ENCODE results near the gene RFX3.

Gene RFX3

DNA sequence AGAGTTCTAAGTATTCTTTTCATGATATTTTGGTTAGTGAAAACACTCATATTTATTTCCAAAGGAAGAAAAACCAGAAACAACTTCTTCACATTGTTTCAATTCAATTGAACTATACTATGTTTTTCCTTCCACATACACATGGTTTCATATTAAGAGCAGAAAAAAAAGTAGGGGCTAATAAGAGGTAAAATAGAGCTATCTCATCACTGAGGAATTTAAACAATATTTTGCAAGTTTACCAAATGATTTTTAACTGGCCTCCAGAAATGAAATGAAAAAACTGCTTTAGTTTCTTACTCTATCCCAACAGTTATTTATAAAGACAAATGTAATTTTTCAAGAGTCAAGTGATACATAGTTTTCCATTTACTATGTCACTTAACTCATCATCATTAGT, 233.5 kb downstream of the RFX3 start:
- Histone ChIP-seq H3K36me3 (ENCODE audit: insufficient read depth, low read length) (no peaks in the 10 kb centered on the region), H3K27me3 (ENCODE audit: control insufficient read depth, insufficient read depth, low read length) (no peaks in the 10 kb centered on the region), H3K4me3 (ENCODE audit: low read length) (no peak overlapping the region), H3K4me1 (ENCODE audit: control insufficient read depth, insufficient read depth, low read length) (no peaks in the 10 kb centered on the region), H3K9ac (ENCODE audit: low read depth, low read length) (no peak overlapping the region), H3K4me2 (ENCODE audit: low read length) (no peak overlapping the region), H3K9me3 (replicated peaks; ENCODE audit: low read length) (peaks cover 3% of the 10 kb centered on the region)

DNA sequence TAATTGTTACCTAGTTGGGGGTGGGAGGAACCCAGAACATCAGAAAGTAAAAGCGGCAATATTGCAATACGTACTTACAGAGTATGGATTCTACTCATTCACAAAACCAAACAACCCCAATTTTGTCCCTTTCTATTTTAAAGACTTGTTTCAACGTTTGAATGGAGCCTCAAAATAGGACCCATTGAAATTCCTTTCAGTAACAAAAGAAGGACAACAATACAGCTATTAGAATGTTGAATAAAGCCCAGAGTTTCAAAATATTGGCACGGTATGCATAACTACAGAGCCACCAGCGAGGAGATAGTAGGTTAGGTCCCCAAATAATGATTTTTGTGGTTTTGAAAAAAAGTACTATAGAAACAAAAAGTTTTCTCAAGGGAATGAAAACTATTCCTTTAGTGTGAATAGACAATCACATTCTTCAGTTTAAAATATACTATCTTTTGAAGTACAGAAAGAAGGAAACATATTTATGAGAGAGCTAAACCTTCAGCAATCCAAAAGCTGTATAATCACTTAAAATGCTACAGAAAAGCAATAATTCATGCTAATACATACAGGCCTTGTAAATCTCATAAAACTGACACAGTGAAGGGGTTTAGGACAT, 235.5 kb downstream of the RFX3 start:
- no peak overlapping the region for H3K9ac ChIP-seq (ENCODE audit: low read depth, low read length)
- no peak overlapping the region for H3K4me2 ChIP-seq (ENCODE audit: low read length)
- no peaks in the 10 kb centered on the region for H3K36me3 ChIP-seq (ENCODE audit: insufficient read depth, low read length)
- H3K4me3 ChIP-seq (ENCODE audit: low read length): no peak overlapping the region
- peaks cover 3% of the 10 kb centered on the region for H3K9me3 ChIP-seq (replicated peaks; ENCODE audit: low read length)
- no peaks in the 10 kb centered on the region for H3K27me3 ChIP-seq (ENCODE audit: control insufficient read depth, insufficient read depth, low read length)
- no peaks in the 10 kb centered on the region for H3K4me1 ChIP-seq (ENCODE audit: control insufficient read depth, insufficient read depth, low read length)

DNA sequence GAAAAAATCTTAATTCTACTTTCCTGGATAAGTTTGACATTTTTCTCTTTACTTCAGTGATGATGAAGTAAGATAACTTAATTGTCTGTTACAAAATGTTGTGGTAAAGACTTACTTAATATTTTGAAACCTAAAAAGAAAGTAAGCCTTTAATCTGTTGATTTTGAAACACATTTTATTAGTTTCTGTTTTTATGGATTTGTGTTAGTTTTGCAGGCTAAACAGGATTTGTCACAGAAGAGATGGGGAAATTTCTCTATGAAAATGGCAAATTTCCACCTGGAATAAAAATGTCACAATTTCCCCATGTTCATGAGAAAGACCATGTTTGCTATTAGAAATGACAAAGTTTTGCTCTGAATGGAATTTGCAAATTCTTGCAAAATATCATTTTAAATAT, 237.1 kb downstream of the RFX3 start:
- Histone ChIP-seq H3K9ac (ENCODE audit: low read depth, low read length) (no peak overlapping the region), H3K27me3 (ENCODE audit: control insufficient read depth, insufficient read depth, low read length) (no peaks in the 10 kb centered on the region), H3K4me2 (ENCODE audit: low read length) (no peak overlapping the region), H3K36me3 (ENCODE audit: insufficient read depth, low read length) (no peaks in the 10 kb centered on the region), H3K9me3 (replicated peaks; ENCODE audit: low read length) (peaks cover 3% of the 10 kb centered on the region), H3K4me1 (ENCODE audit: control insufficient read depth, insufficient read depth, low read length) (no peaks in the 10 kb centered on the region), H3K4me3 (ENCODE audit: low read length) (no peak overlapping the region)

DNA sequence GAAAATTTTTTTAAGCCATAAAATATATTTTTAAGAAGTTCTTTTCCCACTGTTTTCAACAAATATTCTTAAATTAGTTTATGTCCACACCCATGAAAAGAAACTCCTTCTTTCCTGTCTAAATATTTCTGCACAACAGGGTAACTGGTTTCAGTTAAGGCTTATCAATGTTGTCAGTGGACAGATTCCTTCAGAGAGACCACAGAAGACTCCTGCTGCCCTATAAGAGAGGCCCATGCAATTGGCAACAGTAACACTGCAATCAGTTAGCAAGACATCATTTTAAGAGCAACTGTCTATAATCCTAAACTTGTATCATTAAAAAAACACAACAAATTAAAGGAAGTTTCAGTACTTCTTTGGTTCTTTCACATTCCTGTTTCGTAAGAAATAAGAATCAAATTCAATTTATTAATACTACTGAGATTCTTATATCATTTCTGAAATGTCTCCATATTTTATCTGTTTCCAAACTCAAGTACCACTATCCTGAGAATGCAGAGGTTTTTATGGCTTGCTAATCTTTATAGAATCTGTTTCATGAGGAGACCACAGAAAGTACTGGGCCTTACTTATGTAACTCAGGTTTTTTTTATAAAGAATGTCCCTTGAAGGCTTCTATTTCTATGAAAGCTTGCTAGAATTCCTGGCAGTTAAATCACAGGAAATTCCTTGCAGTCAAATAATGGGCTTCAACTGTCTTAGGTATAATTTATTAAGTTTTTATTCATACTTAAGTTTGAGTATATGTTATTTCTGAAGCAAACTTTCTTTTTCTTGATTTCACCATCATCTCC, 240.2 kb downstream of the RFX3 start:
- Histone ChIP-seq H3K4me2 (ENCODE audit: low read length) (no peak overlapping the region), H3K9ac (ENCODE audit: low read depth, low read length) (no peak overlapping the region), H3K9me3 (replicated peaks; ENCODE audit: low read length) (peaks cover 3% of the 10 kb centered on the region), H3K36me3 (ENCODE audit: insufficient read depth, low read length) (no peaks in the 10 kb centered on the region), H3K27me3 (ENCODE audit: control insufficient read depth, insufficient read depth, low read length) (no peaks in the 10 kb centered on the region), H3K4me3 (ENCODE audit: low read length) (no peak overlapping the region), H3K4me1 (ENCODE audit: control insufficient read depth, insufficient read depth, low read length) (no peaks in the 10 kb centered on the region)

DNA sequence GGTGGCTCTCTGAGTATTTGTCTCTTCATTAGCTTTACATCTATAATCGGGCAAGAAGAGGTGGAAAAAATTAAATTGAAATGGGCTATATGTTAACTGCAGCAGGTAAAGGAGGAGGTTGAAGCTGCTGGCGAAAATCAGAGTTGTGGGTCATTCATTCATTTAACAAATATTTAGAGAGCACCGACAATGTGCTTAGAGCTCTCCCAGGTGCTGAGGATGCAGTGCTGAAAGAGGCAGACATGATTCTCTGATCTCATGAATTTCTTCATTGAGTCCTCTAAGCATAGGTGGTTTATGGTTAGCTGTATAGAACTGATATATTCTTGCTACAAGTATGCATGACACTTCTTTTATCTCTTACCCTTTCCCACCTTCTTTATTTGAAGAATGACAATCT, 243.4 kb downstream of the RFX3 start:
- H3K4me3 ChIP-seq (ENCODE audit: low read length): no peak overlapping the region
- no peak overlapping the region for H3K4me2 ChIP-seq (ENCODE audit: low read length)
- no peak overlapping the region for H3K9ac ChIP-seq (ENCODE audit: low read depth, low read length)
- no peaks in the 10 kb centered on the region for H3K27me3 ChIP-seq (ENCODE audit: control insufficient read depth, insufficient read depth, low read length)
- no peaks in the 10 kb centered on the region for H3K36me3 ChIP-seq (ENCODE audit: insufficient read depth, low read length)
- H3K4me1 ChIP-seq (ENCODE audit: control insufficient read depth, insufficient read depth, low read length): no peaks in the 10 kb centered on the region
- no peaks in the 10 kb centered on the region for H3K9me3 ChIP-seq (replicated peaks; ENCODE audit: low read length)

DNA sequence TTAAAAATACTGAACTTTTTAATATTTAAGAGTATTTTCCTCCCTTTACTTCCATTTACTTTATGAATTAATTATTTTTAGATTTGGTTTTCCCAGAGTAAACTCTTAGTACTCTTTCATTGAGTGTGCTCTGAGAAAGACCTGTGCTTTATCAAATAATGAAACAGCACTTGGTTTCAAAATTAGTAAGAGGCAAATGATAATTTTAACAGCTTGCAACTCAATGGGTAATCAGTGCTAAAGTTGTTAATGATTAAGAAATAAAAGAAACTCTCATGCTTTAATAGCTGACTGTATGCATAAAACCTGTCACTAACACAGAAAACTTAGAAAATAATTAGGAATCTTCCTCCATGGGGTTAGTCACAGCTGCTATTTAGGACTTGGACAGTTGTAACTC, 244.4 kb downstream of the RFX3 start:
- H3K4me3 ChIP-seq (ENCODE audit: low read length): no peak overlapping the region
- H3K27me3 ChIP-seq (ENCODE audit: control insufficient read depth, insufficient read depth, low read length): no peaks in the 10 kb centered on the region
- H3K9ac ChIP-seq (ENCODE audit: low read depth, low read length): no peak overlapping the region
- H3K4me2 ChIP-seq (ENCODE audit: low read length): no peak overlapping the region
- H3K4me1 ChIP-seq (ENCODE audit: control insufficient read depth, insufficient read depth, low read length): no peaks in the 10 kb centered on the region
- no peaks in the 10 kb centered on the region for H3K36me3 ChIP-seq (ENCODE audit: insufficient read depth, low read length)
- no peaks in the 10 kb centered on the region for H3K9me3 ChIP-seq (replicated peaks; ENCODE audit: low read length)

DNA sequence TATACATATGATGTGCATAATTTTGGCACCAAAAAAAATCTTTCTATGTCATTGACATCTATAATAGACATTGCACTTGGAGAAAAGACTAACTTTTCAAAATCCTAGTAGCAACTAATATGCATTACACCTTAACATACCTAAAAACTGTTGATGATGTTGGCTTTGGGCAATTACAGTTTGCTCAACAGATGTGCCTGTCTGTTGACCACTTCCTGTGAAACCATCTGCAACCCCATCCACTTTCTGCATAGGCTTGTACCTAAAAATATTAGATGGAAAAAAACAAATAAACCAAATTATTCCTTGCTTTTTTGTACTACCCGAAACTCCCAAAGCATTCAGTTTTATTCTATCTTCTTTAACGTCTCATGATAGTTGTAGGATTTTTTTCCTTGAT, 248.6 kb downstream of the RFX3 start:
- H3K27me3 ChIP-seq (ENCODE audit: control insufficient read depth, insufficient read depth, low read length): no peaks in the 10 kb centered on the region
- no peak overlapping the region for H3K4me2 ChIP-seq (ENCODE audit: low read length)
- H3K36me3 ChIP-seq (ENCODE audit: insufficient read depth, low read length): no peaks in the 10 kb centered on the region
- no peak overlapping the region for H3K4me3 ChIP-seq (ENCODE audit: low read length)
- H3K9ac ChIP-seq (ENCODE audit: low read depth, low read length): no peak overlapping the region
- no peaks in the 10 kb centered on the region for H3K9me3 ChIP-seq (replicated peaks; ENCODE audit: low read length)
- no peaks in the 10 kb centered on the region for H3K4me1 ChIP-seq (ENCODE audit: control insufficient read depth, insufficient read depth, low read length)

DNA sequence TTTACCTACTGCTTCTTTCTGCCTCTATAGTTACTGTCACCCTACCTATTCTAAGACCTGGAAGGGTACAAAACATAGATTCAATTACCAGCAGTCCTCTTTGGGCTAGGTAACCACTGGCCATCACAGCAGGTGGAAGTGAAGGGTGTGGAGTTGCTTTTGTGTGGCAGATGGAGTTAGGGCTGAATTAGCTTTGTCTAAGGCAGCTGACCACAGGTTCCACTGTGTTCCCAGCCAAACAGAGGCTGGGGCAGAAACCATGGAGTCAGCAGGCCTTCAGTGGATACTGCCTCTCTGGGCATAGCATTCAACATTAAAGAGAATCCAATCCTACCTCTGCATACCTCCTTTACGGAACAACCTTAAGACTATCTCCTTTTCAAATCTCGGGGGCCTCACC, 254.2 kb downstream of the RFX3 start:
- Histone ChIP-seq H3K9ac (ENCODE audit: low read depth, low read length) (no peak overlapping the region), H3K9me3 (replicated peaks; ENCODE audit: low read length) (no peaks in the 10 kb centered on the region), H3K4me3 (ENCODE audit: low read length) (no peak overlapping the region), H3K27me3 (ENCODE audit: control insufficient read depth, insufficient read depth, low read length) (no peaks in the 10 kb centered on the region), H3K4me1 (ENCODE audit: control insufficient read depth, insufficient read depth, low read length) (no peaks in the 10 kb centered on the region), H3K4me2 (ENCODE audit: low read length) (no peak overlapping the region), H3K36me3 (ENCODE audit: insufficient read depth, low read length) (no peaks in the 10 kb centered on the region)

DNA sequence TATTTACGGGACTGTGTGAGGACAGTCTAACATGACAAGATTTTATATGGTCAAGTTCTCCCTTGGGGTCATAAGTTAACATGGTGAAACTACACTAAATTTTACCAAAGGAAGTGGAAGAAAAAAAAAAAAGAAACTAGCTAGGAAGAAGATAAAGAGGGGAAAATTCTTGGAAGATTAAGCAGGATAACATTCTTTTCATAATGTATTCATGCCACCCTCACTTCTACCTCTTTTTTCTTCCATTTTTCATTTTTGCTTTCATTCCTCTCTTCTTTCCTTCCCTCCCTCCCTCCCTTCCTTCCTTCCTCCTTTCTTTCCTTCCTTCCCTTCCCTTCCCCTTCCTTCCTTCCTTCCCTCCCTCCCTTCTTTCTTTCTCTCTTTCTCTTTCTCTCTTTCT, 254.6 kb downstream of the RFX3 start:
- no peak overlapping the region for H3K9ac ChIP-seq (ENCODE audit: low read depth, low read length)
- H3K9me3 ChIP-seq (replicated peaks; ENCODE audit: low read length): no peaks in the 10 kb centered on the region
- H3K4me2 ChIP-seq (ENCODE audit: low read length): no peak overlapping the region
- H3K27me3 ChIP-seq (ENCODE audit: control insufficient read depth, insufficient read depth, low read length): no peaks in the 10 kb centered on the region
- no peaks in the 10 kb centered on the region for H3K4me1 ChIP-seq (ENCODE audit: control insufficient read depth, insufficient read depth, low read length)
- no peak overlapping the region for H3K4me3 ChIP-seq (ENCODE audit: low read length)
- H3K36me3 ChIP-seq (ENCODE audit: insufficient read depth, low read length): no peaks in the 10 kb centered on the region

DNA sequence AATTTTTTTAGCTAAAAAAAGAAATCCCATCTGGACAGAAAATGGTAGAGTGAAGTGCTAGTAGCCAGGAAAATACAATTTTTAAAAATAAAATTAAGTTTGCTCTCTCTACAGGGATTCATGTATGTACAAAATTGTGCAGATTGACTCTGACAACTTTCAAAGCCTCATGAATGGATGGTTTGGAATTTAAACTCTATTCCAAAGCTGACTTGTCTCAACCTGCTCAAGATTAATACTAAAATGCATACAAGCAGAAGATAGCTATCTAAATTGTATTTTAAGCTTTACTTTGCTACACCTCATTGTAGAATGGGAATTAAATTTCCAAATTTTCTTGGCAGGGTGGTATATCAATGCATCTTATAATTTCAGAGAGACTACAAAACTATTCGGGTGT, 257.6 kb downstream of the RFX3 start:
- Histone ChIP-seq H3K4me2 (ENCODE audit: low read length) (no peak overlapping the region), H3K9me3 (replicated peaks; ENCODE audit: low read length) (no peaks in the 10 kb centered on the region), H3K4me3 (ENCODE audit: low read length) (no peak overlapping the region), H3K4me1 (ENCODE audit: control insufficient read depth, insufficient read depth, low read length) (no peaks in the 10 kb centered on the region), H3K36me3 (ENCODE audit: insufficient read depth, low read length) (no peaks in the 10 kb centered on the region), H3K27me3 (ENCODE audit: control insufficient read depth, insufficient read depth, low read length) (no peaks in the 10 kb centered on the region), H3K9ac (ENCODE audit: low read depth, low read length) (no peak overlapping the region)

DNA sequence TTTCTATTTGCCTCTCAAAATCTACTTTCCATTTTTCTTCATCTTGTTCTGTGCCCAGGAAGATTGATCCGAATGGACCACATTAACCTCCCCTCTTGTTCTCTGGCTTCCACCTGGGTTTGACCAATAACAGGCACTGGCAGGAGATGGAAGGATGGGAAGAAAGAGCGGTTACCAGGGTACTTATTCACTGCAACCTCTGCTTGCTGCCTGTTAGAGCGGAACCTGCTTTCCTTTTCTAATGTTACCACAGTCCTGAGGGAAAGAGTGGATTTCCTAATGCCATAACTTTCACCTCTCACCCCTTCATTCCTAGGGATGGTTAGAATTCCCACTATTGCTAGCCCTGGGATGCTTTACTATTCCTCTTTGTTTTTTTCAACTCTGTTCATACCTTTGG, 262.1 kb downstream of the RFX3 start:
- no peaks in the 10 kb centered on the region for H3K36me3 ChIP-seq (ENCODE audit: insufficient read depth, low read length)
- no peaks in the 10 kb centered on the region for H3K27me3 ChIP-seq (ENCODE audit: control insufficient read depth, insufficient read depth, low read length)
- H3K4me1 ChIP-seq (ENCODE audit: control insufficient read depth, insufficient read depth, low read length): no peaks in the 10 kb centered on the region
- H3K9me3 ChIP-seq (replicated peaks; ENCODE audit: low read length): no peaks in the 10 kb centered on the region
- no peak overlapping the region for H3K4me3 ChIP-seq (ENCODE audit: low read length)
- no peak overlapping the region for H3K4me2 ChIP-seq (ENCODE audit: low read length)
- H3K9ac ChIP-seq (ENCODE audit: low read depth, low read length): no peak overlapping the region

All from skeletal muscle satellite cell (primary cell).